Measurements from ENCODE around the gene ARHGAP45.

DNA sequence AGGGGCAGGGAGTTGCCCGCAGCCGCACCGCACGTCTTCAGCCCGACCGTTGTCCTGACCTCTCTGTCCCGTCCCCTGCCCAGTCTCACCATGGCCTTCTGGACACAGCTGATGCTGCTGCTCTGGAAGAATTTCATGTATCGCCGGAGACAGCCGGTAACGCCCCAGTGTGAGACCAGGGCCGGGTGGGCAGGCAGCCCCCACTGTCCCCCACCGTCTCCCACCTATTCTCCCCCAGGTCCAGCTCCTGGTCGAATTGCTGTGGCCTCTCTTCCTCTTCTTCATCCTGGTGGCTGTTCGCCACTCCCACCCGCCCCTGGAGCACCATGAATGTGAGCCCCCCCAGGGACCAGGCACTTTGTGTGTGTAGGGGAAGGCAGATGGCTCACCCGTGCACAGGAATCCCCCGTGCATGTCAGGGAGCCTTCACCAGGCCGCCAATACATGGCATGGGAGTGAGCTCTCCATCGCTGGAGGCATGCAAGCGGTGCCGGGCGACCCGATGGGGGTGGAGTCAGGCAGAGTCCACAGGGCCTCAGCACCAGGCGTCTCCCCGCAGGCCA lies 25.6 kb upstream of the ARHGAP45 start:
- TF ChIP-seq POLR2AphosphoS5 (IDR thresholded peaks at IDR 0.05; ENCODE audit: low read depth, low read length) (no peak), POLR2A (IDR thresholded peaks at IDR 0.05; ENCODE audit: low read depth, low read length) (no peak), TAF1 (IDR thresholded peaks at IDR 0.05; ENCODE audit: borderline replicate concordance, low read depth, low read length) (no peak)
